Kidney epithelial cell (primary cell): ENCODE results near the gene P4HA3. TPM values are rescaled to one million over a fixed set of nuclear protein-coding genes. Genes with fewer than 3 reads are reported as not detected.

Source experiments
- DNase-seq: peaks from one replicate; pipeline ENCODE4 v3.0.0-alpha.2; 2010; ENCODE audit warnings: low read depth
- H3K27me3 ChIP-seq: 2 replicates; pipeline ENCODE4 v1.6.0; 2011; ENCODE audit warnings: low read length; ENCODE audit not compliant: control insufficient read depth, insufficient read depth
- H3K36me3 ChIP-seq: 2 replicates; pipeline ENCODE4 v1.5.1; 2011; ENCODE audit warnings: low read length; ENCODE audit not compliant: control insufficient read depth, insufficient read depth
- H3K4me3 ChIP-seq: 2 replicates; pipeline ENCODE4 v1.5.1; 2011; ENCODE audit warnings: low read depth, mild to moderate bottlenecking, control low read depth, low read length
- total RNA-seq: library from RNA; depleted of rRNA; stranded (reverse); fragments of >200 nt; gene quantifications from 2 replicates; pipeline ENCODE4 v1.2.3, GENCODE V29; 2015
- TF ChIP-seq, protein P1 (sequence below): IDR thresholded peaks from 2 replicates; pipeline ENCODE4 v1.5.1; 2011; ENCODE audit warnings: mild to moderate bottlenecking, moderate library complexity, low read length, control low read depth, inconsistent platforms; ENCODE audit not compliant: insufficient read depth, poor library complexity, severe bottlenecking

The P4HA3 gene
- total RNA-seq, 1 donor from 2014 or later = 0.88 TPM

DNA sequence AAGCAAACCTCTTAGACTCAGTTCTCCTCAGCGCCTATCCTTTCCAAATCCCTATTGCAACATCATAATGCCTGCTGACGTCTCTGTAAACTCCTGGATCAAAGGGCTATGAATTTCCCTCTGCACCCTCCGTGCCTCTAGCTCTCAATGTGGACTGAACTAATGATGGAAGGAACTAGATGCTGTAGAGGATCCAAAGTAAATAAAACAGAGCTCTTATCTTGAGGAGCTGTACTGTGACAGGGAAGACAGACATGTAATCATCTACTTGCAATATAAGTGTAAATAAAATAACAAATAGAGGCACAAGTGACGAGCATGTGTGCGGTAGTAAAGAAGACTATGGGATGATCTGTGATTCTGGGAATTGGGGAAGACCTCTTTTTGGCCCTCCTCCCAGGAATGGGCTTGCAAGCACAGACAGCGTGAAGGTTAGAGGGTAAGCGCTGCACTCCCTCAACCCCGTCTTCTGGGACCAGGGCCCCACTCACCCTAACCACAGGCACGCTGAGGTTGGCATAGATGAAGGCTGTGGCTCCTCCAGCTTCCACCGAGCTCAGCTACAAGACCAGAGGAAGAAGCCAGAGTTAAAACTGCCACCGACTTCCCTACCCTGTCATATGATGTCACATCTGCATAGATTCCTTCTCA is 42.2 kb downstream of the P4HA3 start:
- no peaks in the 10 kb centered on the region for H3K36me3 ChIP-seq
- no peak overlapping the region for H3K4me3 ChIP-seq
- no peaks in the 10 kb centered on the region for H3K27me3 ChIP-seq
- TF ChIP-seq, protein P1, sequence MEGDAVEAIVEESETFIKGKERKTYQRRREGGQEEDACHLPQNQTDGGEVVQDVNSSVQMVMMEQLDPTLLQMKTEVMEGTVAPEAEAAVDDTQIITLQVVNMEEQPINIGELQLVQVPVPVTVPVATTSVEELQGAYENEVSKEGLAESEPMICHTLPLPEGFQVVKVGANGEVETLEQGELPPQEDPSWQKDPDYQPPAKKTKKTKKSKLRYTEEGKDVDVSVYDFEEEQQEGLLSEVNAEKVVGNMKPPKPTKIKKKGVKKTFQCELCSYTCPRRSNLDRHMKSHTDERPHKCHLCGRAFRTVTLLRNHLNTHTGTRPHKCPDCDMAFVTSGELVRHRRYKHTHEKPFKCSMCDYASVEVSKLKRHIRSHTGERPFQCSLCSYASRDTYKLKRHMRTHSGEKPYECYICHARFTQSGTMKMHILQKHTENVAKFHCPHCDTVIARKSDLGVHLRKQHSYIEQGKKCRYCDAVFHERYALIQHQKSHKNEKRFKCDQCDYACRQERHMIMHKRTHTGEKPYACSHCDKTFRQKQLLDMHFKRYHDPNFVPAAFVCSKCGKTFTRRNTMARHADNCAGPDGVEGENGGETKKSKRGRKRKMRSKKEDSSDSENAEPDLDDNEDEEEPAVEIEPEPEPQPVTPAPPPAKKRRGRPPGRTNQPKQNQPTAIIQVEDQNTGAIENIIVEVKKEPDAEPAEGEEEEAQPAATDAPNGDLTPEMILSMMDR = no peak
- DNase-seq = no peak

DNA sequence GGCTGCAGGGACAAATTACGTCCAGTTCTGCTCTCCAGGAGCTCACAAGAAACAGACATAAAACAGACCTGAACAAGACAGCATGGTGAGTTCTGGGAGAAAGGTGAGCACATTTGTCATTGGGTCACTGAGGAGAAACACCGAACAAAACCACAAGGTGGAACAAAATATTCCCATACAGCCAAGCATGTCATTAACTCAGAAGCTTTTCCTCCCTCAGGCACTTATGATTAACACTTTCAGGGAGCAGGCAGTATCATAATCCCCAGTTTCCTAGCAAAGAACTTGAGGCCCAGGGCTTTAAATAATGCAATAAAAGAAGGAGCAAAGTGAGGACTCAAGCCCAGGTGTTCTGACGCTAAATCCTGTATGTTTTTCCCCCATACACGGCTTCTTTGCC is 43.0 kb downstream of the P4HA3 start:
- H3K36me3 ChIP-seq = no peaks in the 10 kb centered on the region
- H3K27me3 ChIP-seq = no peaks in the 10 kb centered on the region
- TF ChIP-seq, protein P1 = no peak
- H3K4me3 ChIP-seq = no peak overlapping the region
- no peak for DNase-seq

DNA sequence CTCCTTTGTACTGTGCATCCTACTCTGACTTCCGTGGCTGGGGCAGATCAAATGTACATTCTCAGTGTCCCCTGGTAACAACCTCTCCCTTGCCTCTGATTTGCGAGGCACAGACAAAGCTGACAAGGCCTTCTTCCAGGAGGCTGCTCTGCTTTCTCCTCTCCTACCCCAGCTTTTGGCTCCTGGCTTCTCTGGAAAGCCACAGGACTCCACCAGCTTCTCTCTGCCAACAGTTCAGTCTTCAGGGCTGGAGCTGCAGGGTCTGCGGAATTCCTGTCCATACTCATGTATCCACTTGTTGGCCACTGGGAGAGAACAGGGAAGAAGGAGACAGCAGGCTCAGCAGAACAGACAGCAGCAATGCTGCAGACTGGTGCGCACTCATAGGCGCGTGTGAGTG is 44.4 kb downstream of the P4HA3 start:
- no peak for DNase-seq
- Histone ChIP-seq H3K36me3 (no peaks in the 10 kb centered on the region), H3K27me3 (no peaks in the 10 kb centered on the region), H3K4me3 (no peak overlapping the region)
- TF ChIP-seq, protein P1 = no peak

DNA sequence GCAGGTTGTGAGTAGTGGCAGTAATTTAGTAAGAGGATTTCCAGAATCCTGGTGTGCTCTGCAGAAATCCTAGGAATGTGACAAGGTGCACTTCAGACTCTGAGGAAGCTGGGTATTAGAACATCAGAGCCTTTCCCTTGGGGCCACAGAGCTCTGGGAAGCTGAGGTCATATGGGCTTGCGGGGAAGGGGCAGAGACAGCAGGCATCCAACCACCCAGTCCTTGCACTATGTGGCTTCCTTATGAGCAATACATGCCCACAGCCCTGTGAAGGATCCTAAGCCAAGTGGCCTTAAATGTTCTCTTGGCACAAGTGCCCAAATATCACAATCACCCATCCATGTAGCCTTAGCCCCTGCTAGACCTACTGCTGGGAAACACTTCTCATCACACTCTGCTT is 46.2 kb downstream of the P4HA3 start:
- DNase-seq = no peak
- Histone ChIP-seq H3K27me3 (no peaks in the 10 kb centered on the region), H3K4me3 (no peak overlapping the region), H3K36me3 (no peaks in the 10 kb centered on the region)
- TF ChIP-seq, protein P1 = no peak

DNA sequence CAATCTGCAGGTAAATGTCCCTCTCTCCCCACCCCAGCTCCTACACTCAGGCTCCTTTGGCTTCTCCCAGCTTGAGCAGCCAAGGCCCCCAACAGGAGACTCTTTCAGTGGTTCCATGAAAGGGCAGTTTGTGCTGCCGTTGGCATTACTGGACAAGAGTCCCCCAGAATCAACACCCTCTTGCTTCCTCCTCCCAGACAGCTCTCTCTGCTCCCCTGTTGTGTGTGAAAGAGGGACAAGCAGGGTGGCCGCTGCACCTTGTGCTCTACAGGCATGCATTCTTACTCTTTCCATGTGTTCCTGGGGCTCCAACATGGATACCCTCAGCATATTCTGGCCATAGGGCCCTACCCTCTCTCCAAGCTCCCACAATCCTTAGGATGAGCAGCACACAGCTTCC is 48.7 kb downstream of the P4HA3 start:
- H3K4me3 ChIP-seq = no peak overlapping the region
- DNase-seq = no peak
- TF ChIP-seq, protein P1 = no peak
- H3K27me3 ChIP-seq = no peaks in the 10 kb centered on the region
- H3K36me3 ChIP-seq = no peaks in the 10 kb centered on the region

DNA sequence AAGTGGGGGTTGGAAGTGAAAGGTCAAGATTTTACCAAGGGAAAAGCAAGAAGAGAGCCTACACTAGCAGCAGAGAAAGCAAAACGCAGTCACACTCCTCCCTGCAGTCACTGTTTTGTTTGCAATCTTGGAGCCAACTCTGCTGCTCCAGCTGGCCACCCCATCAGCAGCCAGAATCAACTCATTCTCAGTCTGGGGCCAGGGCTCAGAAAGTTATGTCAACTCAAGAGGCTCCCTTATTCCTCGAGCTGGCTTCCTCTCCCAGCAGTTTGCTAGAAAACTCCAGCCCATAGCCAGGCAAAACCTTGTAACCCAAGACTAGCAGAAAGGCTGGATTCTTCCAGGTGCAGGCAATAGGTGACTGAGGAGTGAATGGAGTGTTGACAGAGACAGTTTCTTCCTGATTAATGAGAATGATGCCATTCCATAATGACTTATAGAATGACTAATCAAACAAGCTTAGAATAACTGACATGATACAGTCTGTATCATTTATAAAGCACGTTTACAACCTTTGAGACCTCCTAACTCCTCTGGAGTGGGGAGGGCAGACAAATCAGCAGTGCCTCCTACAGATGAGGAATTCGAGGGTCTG is 53.4 kb downstream of the P4HA3 start:
- DNase-seq = no peak
- TF ChIP-seq, protein P1 = no peak
- Histone ChIP-seq H3K36me3 (no peaks in the 10 kb centered on the region), H3K4me3 (no peak overlapping the region), H3K27me3 (no peaks in the 10 kb centered on the region)
